T-cell (primary cell): ENCODE results near the gene SH3BGRL2. TPM values are rescaled to one million over a fixed set of nuclear protein-coding genes. Genes with fewer than 3 reads are reported as not detected.

Source experiments
- ATAC-seq, 4 experiments: fragments of 200-7000 bp in 3 of 4; fragments of 150-1000 bp in 1 of 4; cut with Tn5 transposase; replicated peaks in 1 of 4; 1 replicate in 3 of 4; 2 replicates in 1 of 4; pipeline ENCODE4 v1.10.0; 2021; ENCODE audit warnings: moderate library complexity in 3 of 4, mild to moderate bottlenecking in 2 of 4, moderate number of reproducible peaks in 1 of 4
- CTCF ChIA-PET, 2 donors: fragments of 300-600 bp; sonication (Branson Sonifier 250); formaldehyde crosslinking; loops; one replicate each; lab custom pipeline; 2022; ENCODE audit warnings: antibody characterized with exemption in 2 of 2; lab: Charles Lee
- POLR2A ChIA-PET, 2 donors: fragments of 300-600 bp; sonication (Branson Sonifier 250); formaldehyde crosslinking; loops; one replicate each; lab custom pipeline; 2022; ENCODE audit warnings: antibody characterized with exemption in 2 of 2; lab: Charles Lee
- DNase-seq, 35 experiments: peaks; one replicate each; pipeline versions ENCODE4 v3.0.0 to v3.0.0-alpha.2; 2013 to 2023
- H3K27ac ChIP-seq: one replicate; pipeline ENCODE4 v1.5.1; 2013; ENCODE audit warnings: low read length
- H3K27me3 ChIP-seq, 2 experiments: replicated peaks in 1 of 2; 1 replicate in 1 of 2; 2 replicates in 1 of 2; pipeline versions ENCODE4 v1.6.1 to v1.7.0; 2013; ENCODE audit warnings: low read length in 1 of 2, mixed read lengths in 1 of 2; ENCODE audit not compliant: control insufficient read depth in 2 of 2, insufficient read depth in 2 of 2; ENCODE audit errors: extremely low read depth in 1 of 2
- H3K36me3 ChIP-seq, 2 donors: 1 replicate in 1 of 2; 2 replicates in 1 of 2; pipeline versions ENCODE4 v1.6.1 to v1.7.0; 2013; ENCODE audit warnings: low read length in 1 of 2; ENCODE audit not compliant: control insufficient read depth in 2 of 2, insufficient read depth in 1 of 2; ENCODE audit errors: extremely low read depth in 1 of 2
- H3K4me1 ChIP-seq, 2 experiments: 1 replicate in 1 of 2; 2 replicates in 1 of 2; pipeline versions ENCODE4 v1.6.1 to v1.7.0; 2013; ENCODE audit warnings: low read length in 2 of 2, mixed read lengths in 1 of 2; ENCODE audit not compliant: insufficient read depth in 2 of 2, control insufficient read depth in 1 of 2; ENCODE audit errors: extremely low read depth in 1 of 2
- H3K4me3 ChIP-seq, 2 donors: 1 replicate in 1 of 2; 2 replicates in 1 of 2; pipeline versions ENCODE4 v1.5.1 to v1.7.0; 2013; ENCODE audit warnings: mild to moderate bottlenecking in 2 of 2, low read length in 1 of 2, moderate library complexity in 1 of 2; ENCODE audit not compliant: control insufficient read depth in 1 of 2; ENCODE audit errors: extremely low read depth in 1 of 2
- H3K9me3 ChIP-seq: 2 replicates; pipeline ENCODE4 v1.7.0; 2013
- H3K27ac Mint-ChIP-seq, 2 donors: one replicate each; pipeline ENCODE4 v1.8.0; 2020 to 2021; ENCODE audit warnings: mild to moderate bottlenecking in 2 of 2, mixed read lengths in 2 of 2
- H3K27me3 Mint-ChIP-seq, 2 donors: one replicate each; pipeline ENCODE4 v1.8.0; 2021 to 2022; ENCODE audit warnings: mixed read lengths in 2 of 2
- H3K36me3 Mint-ChIP-seq: one replicate; pipeline ENCODE4 v1.8.0; 2021; ENCODE audit warnings: mixed read lengths
- H3K4me1 Mint-ChIP-seq, 3 donors: one replicate each; pipeline ENCODE4 v1.8.0; 2020 to 2022; ENCODE audit warnings: mixed read lengths in 3 of 3, mild to moderate bottlenecking in 1 of 3
- H3K4me3 Mint-ChIP-seq, 3 donors: one replicate each; pipeline ENCODE4 v1.8.0; 2020 to 2022; ENCODE audit warnings: mild to moderate bottlenecking in 3 of 3, mixed read lengths in 3 of 3, moderate library complexity in 3 of 3
- H3K9me3 Mint-ChIP-seq, 3 donors: one replicate each; pipeline ENCODE4 v1.8.0; 2020 to 2022; ENCODE audit warnings: mixed read lengths in 3 of 3
- WGBS: methylation state at CpG from one replicate; pipeline ENCODE4 v1.1.5; 2013; ENCODE audit warnings: missing lambda C conversion rate; ENCODE audit not compliant: insufficient coverage; 5-methylcytosine and 5-hydroxymethylcytosine counted together
- total RNA-seq, 35 experiments: library from RNA in 6 of 35; stranded (reverse) in 6 of 35; fragments of 120-200 nt in 1 of 35; gene quantifications; one replicate each; pipeline versions ENCODE4 v1.2.1 to v1.2.4 and lab custom pipeline; 2013 to 2026

SH3BGRL2 gene
- total RNA-seq, 5 donors from 2014 or later (not counting 1 experiment from before 2014, with no cell fraction given): 0.53 to 8.9 (median 1.4) TPM

- no peaks in the 10 kb centered on the region for H3K9me3 ChIP-seq
- Mint-ChIP-seq H3K4me3 (no peak overlapping the region), H3K9me3 (no peaks in the 10 kb centered on the region), H3K27me3 (no peaks in the 10 kb centered on the region), H3K27ac (no peak overlapping the region), H3K36me3 (no peaks in the 10 kb centered on the region), H3K4me1 (peaks cover 0 to 10% (median 0%) of the 10 kb centered on the region in 3 donors)
- CTCF ChIA-PET: no interaction called here
- DNase-seq: no peak
- H3K27me3 ChIP-seq: peaks cover 0 to 3% of the 10 kb centered on the region in 2 experiments
- POLR2A ChIA-PET: interaction anchor here in 1 of 2 donors (0.8 kb wide), 1 partner anchor 63 kb away, joined by 6 read pairs; no protein-coding TSS in a partner anchor
- no peak overlapping the region for H3K4me3 ChIP-seq
- H3K4me1 ChIP-seq: no peaks in the 10 kb centered on the region
- ATAC-seq: no peak
- 64% methylated on average over 5 of the region's 6 CpGs for WGBS
- no peak overlapping the region for H3K27ac ChIP-seq
- no peaks in the 10 kb centered on the region for H3K36me3 ChIP-seq
Observed at GRCh38 chr6:79694623-79695343, 63.7 kb downstream of the SH3BGRL2 start.

GRCh38 chr6:79697430-79697829, 66.3 kb downstream of the SH3BGRL2 start:
- Histone ChIP-seq H3K9me3 (no peaks in the 10 kb centered on the region), H3K4me3 (no peak overlapping the region), H3K27ac (no peak overlapping the region), H3K27me3 (no peaks in the 10 kb centered on the region), H3K4me1 (no peaks in the 10 kb centered on the region), H3K36me3 (no peaks in the 10 kb centered on the region)
- no CpG with 5 or more reads among the region's 4 CpGs for WGBS
- Mint-ChIP-seq H3K27ac (no peak overlapping the region), H3K36me3 (no peaks in the 10 kb centered on the region), H3K4me3 (no peak overlapping the region), H3K27me3 (no peaks in the 10 kb centered on the region), H3K9me3 (no peaks in the 10 kb centered on the region), H3K4me1 (peaks cover 1 to 14% (median 3%) of the 10 kb centered on the region in 3 donors)
- CTCF ChIA-PET: no interaction called here
- ATAC-seq (no peak), DNase-seq (peak in 1 of 35 experiments; percentile 5)
- POLR2A ChIA-PET: no interaction called here

GRCh38 chr6:79699606-79700005, 68.5 kb downstream of the SH3BGRL2 start:
- Mint-ChIP-seq H3K4me3 (no peak overlapping the region), H3K4me1 (peaks cover 10 to 25% (median 12%) of the 10 kb centered on the region in 3 donors), H3K36me3 (no peaks in the 10 kb centered on the region), H3K27ac (no peak overlapping the region), H3K9me3 (no peaks in the 10 kb centered on the region), H3K27me3 (no peaks in the 10 kb centered on the region)
- no peak overlapping the region for H3K27ac ChIP-seq
- H3K4me1 ChIP-seq: no peaks in the 10 kb centered on the region
- ATAC-seq: no peak
- no peaks in the 10 kb centered on the region for H3K27me3 ChIP-seq
- WGBS: 77% methylated on average over 2 of the region's 7 CpGs
- POLR2A ChIA-PET: no interaction called here
- H3K9me3 ChIP-seq: no peaks in the 10 kb centered on the region
- no peak overlapping the region for H3K4me3 ChIP-seq
- CTCF ChIA-PET: no interaction called here
- no peak for DNase-seq
- no peaks in the 10 kb centered on the region for H3K36me3 ChIP-seq

GRCh38 chr6:79702691-79703090, 71.6 kb downstream of the SH3BGRL2 start:
- peak overlapping the region in 2 of 3 donors; percentile 31 to 59 for H3K4me3 Mint-ChIP-seq
- DNase-seq (peak in 23 of 35 experiments; percentile 0 to 63 (median 12)), ATAC-seq (peak; percentile 58 to 94 (median 85))
- peak overlapping the region; percentile 55 to 79 for H3K27ac Mint-ChIP-seq
- H3K4me1 Mint-ChIP-seq: peaks cover 10 to 19% (median 12%) of the 10 kb centered on the region in 3 donors
- H3K27me3 Mint-ChIP-seq: peaks cover 0 to 3% of the 10 kb centered on the region in 2 donors
- Histone ChIP-seq H3K9me3 (no peaks in the 10 kb centered on the region), H3K27me3 (no peaks in the 10 kb centered on the region), H3K27ac (no peak overlapping the region), H3K4me3 (no peak overlapping the region), H3K4me1 (no peaks in the 10 kb centered on the region), H3K36me3 (no peaks in the 10 kb centered on the region)
- ChIA-PET POLR2A (no interaction called here), CTCF (no interaction called here)
- H3K9me3 Mint-ChIP-seq: no peaks in the 10 kb centered on the region
- WGBS: 30% methylated on average over 5 of the region's 5 CpGs
- H3K36me3 Mint-ChIP-seq: no peaks in the 10 kb centered on the region

- WGBS: no CpG with 5 or more reads among the region's 2 CpGs
- Histone ChIP-seq H3K27ac (no peak overlapping the region), H3K27me3 (no peaks in the 10 kb centered on the region), H3K4me1 (no peaks in the 10 kb centered on the region), H3K9me3 (no peaks in the 10 kb centered on the region), H3K4me3 (no peak overlapping the region), H3K36me3 (no peaks in the 10 kb centered on the region)
- Mint-ChIP-seq H3K4me1 (peaks cover 10 to 15% (median 12%) of the 10 kb centered on the region in 3 donors), H3K27ac (no peak overlapping the region), H3K36me3 (no peaks in the 10 kb centered on the region), H3K9me3 (no peaks in the 10 kb centered on the region), H3K27me3 (peaks cover 0 to 3% of the 10 kb centered on the region in 2 donors), H3K4me3 (no peak overlapping the region)
- DNase-seq: no peak
- ATAC-seq: no peak
- POLR2A ChIA-PET: interaction anchor here in 1 of 2 donors (0.6 kb wide), 1 partner anchor 66 kb away, joined by 3 read pairs; no protein-coding TSS in a partner anchor
- CTCF ChIA-PET: interaction anchor here in 1 of 2 donors (0.6 kb wide), 1 partner anchor 26 kb away, joined by 4 read pairs; no protein-coding TSS in a partner anchor
Observed at GRCh38 chr6:79704200-79704599, 73.1 kb downstream of the SH3BGRL2 start.

GRCh38 chr6:79705456-79705995, 74.4 kb downstream of the SH3BGRL2 start:
- no peaks in the 10 kb centered on the region for H3K9me3 Mint-ChIP-seq
- no peaks in the 10 kb centered on the region for H3K36me3 Mint-ChIP-seq
- DNase-seq: no peak
- Histone ChIP-seq H3K9me3 (no peaks in the 10 kb centered on the region), H3K4me1 (no peaks in the 10 kb centered on the region), H3K4me3 (no peak overlapping the region), H3K27ac (no peak overlapping the region), H3K27me3 (no peaks in the 10 kb centered on the region), H3K36me3 (no peaks in the 10 kb centered on the region)
- ATAC-seq: no peak
- 68% methylated on average over 4 of the region's 5 CpGs for WGBS
- H3K27me3 Mint-ChIP-seq: peaks cover 0 to 3% of the 10 kb centered on the region in 2 donors
- ChIA-PET POLR2A (no interaction called here), CTCF (no interaction called here)
- H3K4me1 Mint-ChIP-seq: peaks cover 10 to 20% (median 12%) of the 10 kb centered on the region in 3 donors
- no peak overlapping the region for H3K27ac Mint-ChIP-seq
- no peak overlapping the region for H3K4me3 Mint-ChIP-seq
